OCI-LY7 (cell line): Measurements from ENCODE around the gene DOP1A.

Experiments used
- EZH2phosphoT487 ChIP-seq: fragments of 200-600 bp; sonication (generic); IDR thresholded peaks from 2 replicates; pipeline ENCODE4 v1.6.1; 2018; ENCODE audit warnings: low read depth, borderline replicate concordance, mild to moderate bottlenecking, mixed run types, antibody characterized with exemption, low read length, moderate library complexity, mixed read lengths
- TF ChIP-seq, protein P1 (sequence below): fragments of 200-600 bp; sonication (generic); conservative IDR thresholded peaks from 2 replicates; pipeline ENCODE4 v1.5.1; 2014; ENCODE audit warnings: mild to moderate bottlenecking, antibody characterized with exemption, low read length, moderate library complexity, mixed read lengths

DNA sequence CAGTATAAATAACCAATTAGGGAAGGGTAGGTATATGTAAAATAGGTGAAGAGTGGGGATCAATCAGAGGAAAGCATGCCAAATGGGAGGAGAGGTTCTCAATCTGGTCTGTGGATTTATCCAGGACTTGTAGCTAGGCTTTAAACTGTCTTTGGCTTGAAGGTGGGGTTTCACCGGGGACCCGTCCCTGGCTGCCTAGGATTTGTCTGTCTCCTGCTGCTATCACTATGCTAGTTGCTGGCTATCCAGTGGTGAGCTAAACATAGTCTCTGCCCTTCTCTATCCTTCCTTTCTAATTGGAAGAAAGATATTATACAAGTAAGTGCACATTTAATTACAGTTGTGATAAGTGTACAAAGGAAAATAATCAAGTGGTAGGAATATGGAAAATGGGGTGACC, 58.8 kb downstream of the DOP1A start:
- TF ChIP-seq, protein P1, sequence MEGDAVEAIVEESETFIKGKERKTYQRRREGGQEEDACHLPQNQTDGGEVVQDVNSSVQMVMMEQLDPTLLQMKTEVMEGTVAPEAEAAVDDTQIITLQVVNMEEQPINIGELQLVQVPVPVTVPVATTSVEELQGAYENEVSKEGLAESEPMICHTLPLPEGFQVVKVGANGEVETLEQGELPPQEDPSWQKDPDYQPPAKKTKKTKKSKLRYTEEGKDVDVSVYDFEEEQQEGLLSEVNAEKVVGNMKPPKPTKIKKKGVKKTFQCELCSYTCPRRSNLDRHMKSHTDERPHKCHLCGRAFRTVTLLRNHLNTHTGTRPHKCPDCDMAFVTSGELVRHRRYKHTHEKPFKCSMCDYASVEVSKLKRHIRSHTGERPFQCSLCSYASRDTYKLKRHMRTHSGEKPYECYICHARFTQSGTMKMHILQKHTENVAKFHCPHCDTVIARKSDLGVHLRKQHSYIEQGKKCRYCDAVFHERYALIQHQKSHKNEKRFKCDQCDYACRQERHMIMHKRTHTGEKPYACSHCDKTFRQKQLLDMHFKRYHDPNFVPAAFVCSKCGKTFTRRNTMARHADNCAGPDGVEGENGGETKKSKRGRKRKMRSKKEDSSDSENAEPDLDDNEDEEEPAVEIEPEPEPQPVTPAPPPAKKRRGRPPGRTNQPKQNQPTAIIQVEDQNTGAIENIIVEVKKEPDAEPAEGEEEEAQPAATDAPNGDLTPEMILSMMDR, result no peak
- no peak for TF ChIP-seq EZH2phosphoT487
